ENCODE measurements around the gene KCNIP4.

DNA sequence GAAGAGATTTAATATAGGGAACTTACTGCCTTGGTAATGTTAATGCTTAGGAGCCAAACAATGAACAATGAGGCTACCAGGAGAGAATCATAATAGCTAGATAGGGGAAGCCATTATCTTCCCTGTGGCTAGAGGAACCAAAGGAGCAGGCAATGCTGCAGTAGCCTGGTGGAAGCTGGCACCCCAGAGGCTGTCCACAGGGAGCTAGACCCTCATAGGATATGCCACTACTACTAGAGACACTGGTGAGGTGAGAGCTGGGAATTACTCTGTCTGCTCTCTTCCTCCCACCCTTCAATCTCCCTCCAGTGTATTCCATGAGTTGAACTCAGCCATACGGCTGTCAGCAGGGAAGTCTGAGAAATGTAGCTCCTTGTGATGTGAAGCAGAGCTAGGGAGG, 601.4 kb downstream of the KCNIP4 start:
- TF ChIP-seq EZH2 (IDR thresholded peaks at IDR 0.05; ENCODE audit: insufficient read depth, poor library complexity, severe bottlenecking): no peak
- no peak for TF ChIP-seq EZH2phosphoT487 (IDR thresholded peaks at IDR 0.05; ENCODE audit: insufficient read depth, low read depth)

Measured in GM23248 (cell line).